Peyer's patch (tissue), 4 donors: ENCODE measurements around the gene ADIPOR2. TPM values are rescaled to one million over a fixed set of nuclear protein-coding genes. Genes with fewer than 3 reads are reported as not detected.

ENCODE experiments used
- DNase-seq, 3 donors: peaks; one replicate each; pipeline ENCODE4 v3.0.0-alpha.2; 2017 to 2019
- H3K27ac ChIP-seq, 4 donors: fragments of 200-600 bp; sonication (generic); one replicate each; pipeline ENCODE4 v1.5.1; 2016 to 2019
- H3K27me3 ChIP-seq, 2 donors: fragments of 200-600 bp; sonication (generic); one replicate each; pipeline ENCODE4 v1.5.1; 2019
- H3K36me3 ChIP-seq, 3 donors: fragments of 200-600 bp; sonication (generic); one replicate each; pipeline ENCODE4 v1.5.1; 2016 to 2019
- H3K4me1 ChIP-seq, 4 donors: fragments of 200-600 bp; sonication (generic); one replicate each; pipeline ENCODE4 v1.5.1; 2016 to 2019
- H3K4me3 ChIP-seq, 4 donors: fragments of 200-600 bp; sonication (generic); 1 replicate in 3 of 4; 2 replicates in 1 of 4; pipeline ENCODE4 v1.5.1; 2016 to 2019; ENCODE audit warnings: mild to moderate bottlenecking in 1 of 4
- H3K9me3 ChIP-seq, 4 donors: fragments of 200-600 bp; sonication (generic); one replicate each; pipeline ENCODE4 v1.5.1; 2016 to 2019; ENCODE audit warnings: mild to moderate bottlenecking in 1 of 4
- CTCF ChIP-seq, 6 experiments: fragments of 450-650 bp in 4 of 6; fragments of 200-600 bp in 2 of 6; sonication (generic) in 1 of 6; IDR thresholded peaks; one replicate each; pipeline ENCODE4 v1.5.1; 2017 to 2019; ENCODE audit warnings: antibody characterized with exemption in 6 of 6, mild to moderate bottlenecking in 3 of 6, moderate library complexity in 1 of 6
- POLR2A ChIP-seq, 2 donors: fragments of 450-650 bp; IDR thresholded peaks; one replicate each; pipeline ENCODE4 v1.5.1; 2017; ENCODE audit warnings: antibody characterized with exemption in 2 of 2, mild to moderate bottlenecking in 2 of 2, moderate library complexity in 2 of 2
- total RNA-seq, 4 donors: library from RNA; depleted of rRNA; stranded (reverse); fragments of >200 nt; gene quantifications; one replicate each; pipeline ENCODE4 v1.1.0, GENCODE V29; 2016

The ADIPOR2 gene
- total RNA-seq, 4 donors from 2014 or later = 26.4 to 89.1 (median 73.9) TPM

GRCh38 chr12:1799051-1799881, 108.4 kb downstream of the ADIPOR2 start:
- no peaks in the 10 kb centered on the region for H3K36me3 ChIP-seq
- TF ChIP-seq POLR2A (IDR thresholded peaks at IDR 0.05) (no peak), CTCF (IDR thresholded peaks at IDR 0.05) (no peak)
- H3K27me3 ChIP-seq = no peaks in the 10 kb centered on the region
- H3K27ac ChIP-seq = no peak overlapping the region
- H3K4me1 ChIP-seq = peaks cover 0 to 17% (median 6%) of the 10 kb centered on the region in 4 donors
- no peak overlapping the region for H3K4me3 ChIP-seq
- no peaks in the 10 kb centered on the region for H3K9me3 ChIP-seq
- peak; percentile 16 to 46 (median 34) for DNase-seq

GRCh38 chr12:1799882-1800400, 109.1 kb downstream of the ADIPOR2 start:
- Histone ChIP-seq H3K27me3 (no peaks in the 10 kb centered on the region), H3K27ac (no peak overlapping the region), H3K9me3 (no peaks in the 10 kb centered on the region), H3K4me3 (no peak overlapping the region), H3K4me1 (peaks cover 0 to 15% (median 7%) of the 10 kb centered on the region in 4 donors), H3K36me3 (no peaks in the 10 kb centered on the region)
- DNase-seq = peak; percentile 14 to 43 (median 40)
- no peak for TF ChIP-seq CTCF (IDR thresholded peaks at IDR 0.05)
- no peak for TF ChIP-seq POLR2A (IDR thresholded peaks at IDR 0.05)

DNA sequence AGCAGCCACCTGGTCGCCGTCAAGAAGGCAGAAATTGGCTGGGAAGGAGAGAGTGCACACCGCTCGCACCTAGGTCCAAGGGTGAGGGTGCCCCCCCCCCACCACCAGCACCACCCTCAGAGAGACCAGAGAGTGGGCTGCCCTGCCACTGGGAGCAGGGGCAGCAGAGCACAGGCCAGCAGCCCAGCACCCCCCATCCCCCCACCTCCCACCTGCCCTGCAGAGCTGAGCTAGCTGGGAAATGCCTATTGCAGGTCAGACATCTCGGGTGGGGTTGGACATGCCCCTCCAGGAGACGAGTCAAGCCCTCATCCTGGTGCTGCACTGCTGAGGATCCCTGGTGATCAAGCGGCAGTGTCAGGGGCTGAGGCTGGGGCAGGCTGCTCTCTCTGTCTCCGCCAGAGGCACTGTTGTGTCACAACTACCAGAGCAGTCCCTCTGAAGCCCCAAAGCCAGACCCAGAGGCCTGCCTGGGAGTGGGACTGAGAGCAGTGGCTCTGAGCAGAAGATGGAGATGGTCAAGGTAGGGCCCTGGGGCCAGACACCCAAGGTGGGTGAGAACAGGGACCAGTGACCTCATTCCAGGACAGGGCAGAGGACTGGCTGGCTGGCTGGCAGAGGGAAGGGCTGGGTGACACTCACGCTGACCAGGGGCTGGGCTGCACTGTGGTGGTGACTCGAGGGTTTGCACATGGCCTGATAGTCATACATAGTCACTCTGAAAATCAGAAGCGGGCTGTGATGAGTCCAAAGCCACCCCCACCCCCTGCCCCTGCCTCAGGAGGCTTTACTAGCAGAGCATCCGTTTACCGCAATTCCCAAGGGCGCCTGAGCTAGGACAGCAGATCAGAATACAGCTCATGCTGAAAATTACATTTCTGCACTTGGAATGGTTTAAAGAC, 109.8 kb downstream of the ADIPOR2 start:
- Histone ChIP-seq H3K9me3 (no peaks in the 10 kb centered on the region), H3K4me3 (no peak overlapping the region), H3K27ac (no peak overlapping the region), H3K36me3 (no peaks in the 10 kb centered on the region), H3K4me1 (peaks cover 0 to 9% (median 5%) of the 10 kb centered on the region in 4 donors), H3K27me3 (no peaks in the 10 kb centered on the region)
- TF ChIP-seq POLR2A (IDR thresholded peaks at IDR 0.05) (no peak), CTCF (IDR thresholded peaks at IDR 0.05) (peak in 3 of 6 experiments; percentile 55 to 69 (median 58))
- peak; percentile 18 to 75 (median 48) for DNase-seq

- no peaks in the 10 kb centered on the region for H3K36me3 ChIP-seq
- peaks cover 0 to 6% (median 3%) of the 10 kb centered on the region in 4 donors for H3K4me1 ChIP-seq
- TF ChIP-seq POLR2A (IDR thresholded peaks at IDR 0.05) (no peak), CTCF (IDR thresholded peaks at IDR 0.05) (no peak)
- no peaks in the 10 kb centered on the region for H3K9me3 ChIP-seq
- no peak overlapping the region for H3K4me3 ChIP-seq
- H3K27me3 ChIP-seq = no peaks in the 10 kb centered on the region
- H3K27ac ChIP-seq = no peak overlapping the region
- DNase-seq = peak in 1 of 3 donors; percentile 34
Observed at GRCh38 chr12:1801303-1801975, 110.6 kb downstream of the ADIPOR2 start.

DNA sequence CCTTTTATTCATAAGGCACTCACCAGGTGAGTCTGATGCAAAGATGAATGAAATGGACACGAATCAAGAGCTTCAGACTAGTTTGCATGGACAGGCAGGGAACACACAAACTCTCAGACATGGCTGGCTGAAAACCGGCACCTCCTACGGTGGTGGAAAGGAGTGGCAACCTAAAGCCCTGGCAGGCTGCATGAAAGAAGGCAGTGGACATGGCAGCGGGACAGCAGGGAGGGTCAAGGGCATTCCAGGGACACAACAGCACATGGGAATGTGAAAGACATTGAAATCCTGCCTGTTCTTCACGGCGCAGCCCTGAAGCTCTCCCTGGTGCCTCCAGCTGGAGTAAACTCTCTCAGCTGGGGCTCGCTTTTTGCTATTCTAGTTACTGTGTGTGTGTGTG, 112.9 kb downstream of the ADIPOR2 start:
- no peaks in the 10 kb centered on the region for H3K27me3 ChIP-seq
- H3K4me1 ChIP-seq = peaks cover 0 to 3% (median 0%) of the 10 kb centered on the region in 4 donors
- no peak overlapping the region for H3K4me3 ChIP-seq
- DNase-seq = peak in 2 of 3 donors; percentile 27 to 42
- no peaks in the 10 kb centered on the region for H3K9me3 ChIP-seq
- no peaks in the 10 kb centered on the region for H3K36me3 ChIP-seq
- TF ChIP-seq POLR2A (IDR thresholded peaks at IDR 0.05) (no peak), CTCF (IDR thresholded peaks at IDR 0.05) (no peak)
- H3K27ac ChIP-seq = no peak overlapping the region
